Hematopoietic multipotent progenitor cell treated with erythropoietin and hydrocortisone succinate and interleukin-3 and kit ligand, for 4 days (in vitro differentiated cells): Measurements from ENCODE around the gene TMEM145.

ENCODE experiments used
- DNase-seq: peaks from one replicate; pipeline ENCODE4 v3.0.0-alpha.2; 2015

Gene TMEM145

GRCh38 chr19:42290136-42290522, 23.0 kb upstream of the TMEM145 start:
- DNase-seq = no peak

GRCh38 chr19:42290523-42291434, 22.3 kb upstream of the TMEM145 start:
- peak; percentile 88 for DNase-seq

GRCh38 chr19:42291435-42291810, 21.7 kb upstream of the TMEM145 start:
- DNase-seq = no peak

- DNase-seq = no peak
These were observed 20.8 kb upstream of the TMEM145 start for GRCh38 chr19:42292042-42292960.

GRCh38 chr19:42292963-42293362, 20.1 kb upstream of the TMEM145 start:
- no peak for DNase-seq

GRCh38 chr19:42293540-42293939, 19.6 kb upstream of the TMEM145 start:
- no peak for DNase-seq

GRCh38 chr19:42293948-42294347, 19.2 kb upstream of the TMEM145 start:
- no peak for DNase-seq

GRCh38 chr19:42294471-42295137, 18.5 kb upstream of the TMEM145 start:
- DNase-seq = no peak

- DNase-seq = no peak
These were observed 17.8 kb upstream of the TMEM145 start for GRCh38 chr19:42295342-42295741.

- peak; percentile 87 for DNase-seq
These were observed 17.1 kb upstream of the TMEM145 start for GRCh38 chr19:42295831-42296525.

GRCh38 chr19:42297039-42297438, 16.1 kb upstream of the TMEM145 start:
- DNase-seq = no peak

GRCh38 chr19:42301646-42302203, 11.4 kb upstream of the TMEM145 start, which contains the start of gene PRR19:
Gene PRR19, plus strand, starts transcription at chr19:42302132. Its CDS starts 7,453 bp downstream, at chr19:42309585.
- DNase-seq = peak; percentile 86

- no peak for DNase-seq
These were observed 10.0 kb upstream of the TMEM145 start for GRCh38 chr19:42303101-42303464.

- DNase-seq = no peak
These were observed 9.2 kb upstream of the TMEM145 start for GRCh38 chr19:42303876-42304275.

- DNase-seq = no peak
These were observed 6.5 kb upstream of the TMEM145 start for GRCh38 chr19:42306646-42307045.

- DNase-seq = no peak
These were observed 3.4 kb upstream of the TMEM145 start for GRCh38 chr19:42309686-42310085.

GRCh38 chr19:42311657-42312056, 1.5 kb upstream of the TMEM145 start:
- DNase-seq = peak; percentile 47

GRCh38 chr19:42312370-42312769, 739 bp upstream of the TMEM145 start:
- DNase-seq = no peak

GRCh38 chr19:42313840-42314755, 989 bp downstream of the TMEM145 start:
- no peak for DNase-seq

- DNase-seq = no peak
These were observed 1.9 kb downstream of the TMEM145 start for GRCh38 chr19:42315024-42315423.
